HG03025 (cell line): ENCODE data around the gene ABCA2.

Experiments
- ATAC-seq: cut with Tn5 transposase; IDR thresholded peaks from one replicate; pipeline ENCODE4 v1.9.1; 2021; ENCODE audit warnings: mild to moderate bottlenecking, moderate library complexity; ENCODE audit not compliant: unreplicated experiment, low FRiP score

ABCA2 gene

GRCh38 chr9:136983656-136984314, 44.3 kb downstream of the ABCA2 start:
- no peak for ATAC-seq

GRCh38 chr9:136983167-136983566, 44.9 kb downstream of the ABCA2 start:
- ATAC-seq: no peak

GRCh38 chr9:136982232-136983051, 45.6 kb downstream of the ABCA2 start, which contains the start of gene LCNL1:
Gene LCNL1, plus strand, starts transcription at chr9:136982993. Its CDS starts 594 bp downstream, at chr9:136983587.
- no peak for ATAC-seq

DNA sequence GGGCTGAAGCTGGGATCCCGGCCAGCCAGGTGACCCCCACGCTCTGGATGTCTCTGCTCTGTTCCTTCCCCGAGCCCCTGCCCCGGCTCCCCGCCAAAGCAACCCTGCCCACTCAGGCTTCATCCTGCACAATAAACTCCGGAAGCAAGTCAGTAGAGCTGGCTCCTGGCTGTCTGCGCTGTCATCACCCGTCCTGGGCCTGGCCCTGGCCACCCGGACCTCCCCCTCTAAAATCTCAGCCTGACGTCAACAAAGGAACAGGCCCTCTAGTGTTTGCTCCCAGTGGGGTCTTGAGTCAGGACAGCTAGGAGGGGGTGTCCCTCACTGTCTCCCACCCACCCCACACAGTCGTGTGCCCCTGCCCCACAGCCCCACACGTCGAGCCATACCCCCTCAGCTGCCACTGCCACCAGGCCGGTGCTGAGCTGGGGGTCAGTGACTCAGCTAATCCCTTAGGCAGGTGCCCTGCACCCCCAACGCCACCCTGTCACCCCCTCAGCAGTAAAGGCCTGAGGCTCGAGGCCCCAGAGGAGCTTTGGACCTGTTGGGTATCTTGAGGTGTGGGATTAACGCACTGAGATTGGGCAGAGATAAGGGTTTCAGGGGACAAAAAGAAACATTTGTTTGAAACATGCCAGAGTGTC, 46.3 kb downstream of the ABCA2 start:
- no peak for ATAC-seq

DNA sequence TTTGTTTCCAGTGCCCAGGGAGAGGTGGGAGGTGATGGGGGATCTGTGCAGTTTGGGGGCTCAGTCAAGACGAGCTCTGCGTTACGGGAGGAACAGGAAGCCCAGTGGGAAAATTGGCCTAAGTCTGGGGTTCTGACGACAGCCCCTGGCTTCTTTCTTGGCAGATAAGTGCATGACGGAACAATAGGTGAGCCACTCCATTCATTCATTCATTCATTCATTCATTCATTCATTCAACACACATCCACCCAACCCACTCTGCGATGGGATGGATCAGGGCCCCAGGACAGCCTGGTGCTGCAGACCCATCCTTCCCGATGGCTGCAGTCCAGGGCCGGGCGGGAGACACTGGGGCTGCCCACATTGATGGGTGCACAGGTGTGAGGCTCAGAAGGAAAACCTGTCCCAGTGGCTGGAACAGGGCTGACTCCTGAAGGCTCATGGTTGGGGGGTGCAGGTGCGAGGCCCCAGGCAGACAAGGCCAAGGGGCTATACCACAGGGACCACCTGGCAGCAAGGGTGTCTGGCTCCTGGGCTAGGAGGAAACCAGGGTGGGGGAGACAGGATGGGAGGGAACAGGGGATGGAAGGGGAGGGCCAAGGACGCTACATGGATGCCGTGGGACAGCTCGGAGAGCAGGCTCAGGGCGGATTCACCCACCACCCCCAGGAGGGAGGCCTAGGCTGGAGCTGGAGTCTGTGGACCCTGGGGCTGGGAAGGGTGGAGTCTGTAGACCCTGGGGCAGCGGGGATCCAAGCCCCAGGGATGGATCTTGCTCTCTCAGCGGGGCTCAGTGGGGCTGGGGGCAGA, 47.2 kb downstream of the ABCA2 start:
- no peak for ATAC-seq

- ATAC-seq: no peak
These were observed 48.1 kb downstream of the ABCA2 start for GRCh38 chr9:136979769-136980587.

GRCh38 chr9:136978865-136979544, 49.0 kb downstream of the ABCA2 start:
- no peak for ATAC-seq

GRCh38 chr9:136978073-136978864, 49.8 kb downstream of the ABCA2 start:
- ATAC-seq: no peak

- no peak for ATAC-seq
These were observed 50.4 kb downstream of the ABCA2 start for GRCh38 chr9:136977649-136978072.

GRCh38 chr9:136977223-136977622, 50.8 kb downstream of the ABCA2 start, which contains the start of gene PTGDS:
Gene PTGDS, plus strand, starts transcription at chr9:136977504. Its CDS starts 75 bp downstream, at chr9:136977579.
- no peak for ATAC-seq

GRCh38 chr9:136975644-136976043, 52.4 kb downstream of the ABCA2 start:
- ATAC-seq: no peak

GRCh38 chr9:136974817-136975535, 53.1 kb downstream of the ABCA2 start:
- no peak for ATAC-seq

- no peak for ATAC-seq
These were observed 54.1 kb downstream of the ABCA2 start for GRCh38 chr9:136973618-136974617.

DNA sequence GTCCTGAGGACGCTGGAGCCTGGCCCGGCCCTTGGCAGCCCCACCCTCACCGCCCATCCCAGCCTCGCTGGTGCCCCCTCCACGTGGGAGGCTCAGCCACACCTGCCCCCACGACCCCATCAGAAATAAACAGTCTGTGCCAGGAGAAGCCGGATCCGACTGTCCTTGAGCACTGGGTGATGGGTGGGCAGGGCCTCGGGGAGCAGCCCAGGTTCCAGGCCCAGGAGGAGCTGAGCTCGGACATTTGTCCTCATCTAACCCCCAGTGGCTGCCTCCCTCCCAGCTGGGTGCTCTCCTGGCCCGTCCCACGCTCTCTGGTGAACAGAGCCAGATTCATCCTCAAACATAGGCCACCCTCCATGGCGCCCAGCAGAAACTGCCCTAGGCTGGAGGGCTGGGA, 55.3 kb downstream of the ABCA2 start:
- ATAC-seq: no peak

DNA sequence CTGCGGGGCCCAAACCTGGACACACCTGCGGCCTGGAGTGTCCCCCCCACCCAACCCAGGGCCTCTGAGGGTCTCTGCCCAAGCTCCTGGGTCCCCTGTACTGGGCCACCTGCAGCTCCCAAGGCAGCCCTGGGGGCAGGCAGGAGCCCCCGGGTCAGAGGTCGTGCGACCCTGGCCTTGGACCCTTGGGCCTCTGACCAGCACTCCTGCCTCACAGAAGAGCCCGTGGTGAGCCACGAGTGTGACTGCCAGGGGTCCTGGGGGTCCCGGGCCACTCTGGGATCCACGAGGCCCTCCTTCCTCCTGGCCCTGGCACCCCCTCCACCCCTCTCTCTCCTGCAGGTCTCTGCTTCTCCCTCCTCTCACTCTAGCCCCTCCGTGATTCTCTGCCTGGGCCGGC, 55.7 kb downstream of the ABCA2 start:
- ATAC-seq: no peak

- no peak for ATAC-seq
These were observed 56.3 kb downstream of the ABCA2 start for GRCh38 chr9:136971746-136972145.
